HFFc6 (cell line): Measurements from ENCODE around the gene PATJ. TPM values are rescaled to one million over a fixed set of nuclear protein-coding genes. Genes with fewer than 3 reads are reported as not detected.
"Not testable (repeated sequence)": the region's sequence is repeated elsewhere in the genome, so short reads cannot be mapped to it uniquely, and the experiment has no call there.

Experiments
- DNase-seq: peaks from one replicate; pipeline ENCODE4 v3.0.0-alpha.2; 2018
- H3K27ac Mint-ChIP-seq: 2 replicates; pipeline ENCODE4 v1.8.0; 2020; ENCODE audit warnings: mild to moderate bottlenecking, mixed read lengths
- H3K27me3 Mint-ChIP-seq: 2 replicates; pipeline ENCODE4 v1.8.0; 2021; ENCODE audit warnings: mild to moderate bottlenecking, moderate library complexity, mixed read lengths; ENCODE audit not compliant: insufficient read depth
- H3K36me3 Mint-ChIP-seq: 2 replicates; pipeline ENCODE4 v1.8.0; 2021; ENCODE audit warnings: low read depth, mixed read lengths
- H3K4me1 Mint-ChIP-seq: 2 replicates; pipeline ENCODE4 v1.8.0; 2020; ENCODE audit warnings: low read depth, mixed read lengths
- H3K4me3 Mint-ChIP-seq: 2 replicates; pipeline ENCODE4 v1.8.0; 2020; ENCODE audit warnings: mild to moderate bottlenecking, moderate library complexity, mixed read lengths
- H3K9me3 Mint-ChIP-seq: 2 replicates; pipeline ENCODE4 v1.8.0; 2020; ENCODE audit warnings: mild to moderate bottlenecking, mixed read lengths
- CTCF ChIP-seq: fragments of 200-600 bp; sonication (generic); IDR thresholded peaks from 2 replicates; pipeline ENCODE4 v1.5.0; 2021; ENCODE audit warnings: antibody characterized with exemption, mild to moderate bottlenecking
- total RNA-seq, 6 experiments: library from RNA; stranded (reverse); fragmentation: NEBNext Ultra II Directional; extraction: Animal tissue kit (Norgen Biotek cat#: 25700); gene quantifications; 2 replicates in 1 of 6; 3 replicates in 5 of 6; pipeline ENCODE4 v1.2.3, GENCODE V29; 2021

PATJ gene
- total RNA-seq, 6 experiments from 2014 or later = 4.7 to 8.0 (median 5.7) TPM

DNA sequence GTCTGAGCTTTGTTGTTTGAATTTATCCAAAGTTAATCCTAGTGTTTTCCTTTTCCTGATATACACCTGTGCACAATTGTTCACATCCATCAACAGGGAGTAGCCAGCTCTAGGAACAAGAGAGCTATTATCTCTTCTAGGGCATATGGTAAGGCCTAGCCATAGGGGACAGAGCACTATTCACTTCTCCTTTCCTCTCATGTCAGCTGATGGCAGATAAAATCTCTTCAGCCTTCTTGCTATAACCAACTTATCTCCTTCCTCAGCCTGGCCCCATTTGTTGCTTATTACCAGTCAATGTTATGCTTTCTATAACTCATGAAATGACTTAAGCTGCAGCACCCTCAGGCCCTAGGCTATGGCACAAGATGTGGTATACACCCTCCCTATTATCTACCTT, 38.9 kb downstream of the PATJ start:
- no peak for DNase-seq
- no peaks in the 10 kb centered on the region for H3K4me1 Mint-ChIP-seq
- H3K36me3 Mint-ChIP-seq = peaks cover under 1% of the 10 kb centered on the region; the same call in 1 of the 2 replicates
- no peaks in the 10 kb centered on the region for H3K9me3 Mint-ChIP-seq
- no peak overlapping the region for H3K4me3 Mint-ChIP-seq
- TF ChIP-seq CTCF = no peak
- no peak overlapping the region for H3K27ac Mint-ChIP-seq
- no peaks in the 10 kb centered on the region; the same call in 1 of the 2 replicates for H3K27me3 Mint-ChIP-seq

DNA sequence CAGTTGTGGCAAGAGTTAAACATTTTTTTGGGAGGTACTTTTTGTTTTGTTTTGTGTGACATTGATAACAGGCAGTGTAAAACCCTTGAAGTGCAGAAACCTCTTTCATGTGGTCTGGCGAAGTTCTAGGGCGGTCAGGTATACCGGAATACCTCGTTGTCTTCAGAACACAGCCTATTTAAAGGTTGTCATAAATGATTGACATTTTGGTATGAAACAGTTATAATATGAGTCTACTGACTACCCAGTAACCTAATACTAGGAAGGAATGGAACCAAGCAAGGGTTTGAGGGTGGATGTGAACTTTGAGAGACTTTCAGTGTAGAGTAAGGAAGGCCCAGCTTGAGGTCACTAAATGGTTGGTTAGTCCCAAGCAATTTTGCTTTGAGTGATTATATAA, 40.5 kb downstream of the PATJ start:
- TF ChIP-seq CTCF = no peak
- Mint-ChIP-seq H3K4me1 (no peaks in the 10 kb centered on the region), H3K36me3 (peaks cover 4% of the 10 kb centered on the region; the same call in 1 of the 2 replicates), H3K4me3 (no peak overlapping the region), H3K9me3 (no peaks in the 10 kb centered on the region), H3K27ac (no peak overlapping the region), H3K27me3 (peaks cover 1% of the 10 kb centered on the region)
- no peak for DNase-seq

DNA sequence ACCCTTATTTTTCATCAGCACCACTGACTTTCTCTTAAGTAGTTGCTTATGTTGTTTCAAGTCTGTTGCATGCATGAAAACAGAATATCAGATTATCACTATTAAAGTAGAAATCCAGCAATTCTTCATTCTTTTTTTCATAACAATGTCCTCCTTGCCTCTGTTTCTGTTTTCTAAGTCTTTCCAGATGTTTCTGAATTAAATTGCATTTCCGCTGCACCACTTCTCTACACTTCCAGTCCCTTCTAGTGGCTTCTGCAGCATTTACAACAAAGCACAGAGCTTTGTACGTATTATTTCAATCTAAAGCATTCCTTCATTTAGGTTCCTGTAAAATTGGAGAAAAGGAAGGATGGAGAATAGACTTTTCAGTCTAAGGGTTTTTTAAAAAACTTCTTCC, 42.4 kb downstream of the PATJ start:
- Mint-ChIP-seq H3K4me1 (no peaks in the 10 kb centered on the region), H3K27me3 (peaks cover 1% of the 10 kb centered on the region), H3K36me3 (peaks cover 4% of the 10 kb centered on the region; the same call in 1 of the 2 replicates), H3K27ac (no peak overlapping the region), H3K9me3 (no peaks in the 10 kb centered on the region), H3K4me3 (no peak overlapping the region)
- DNase-seq = no peak
- no peak for TF ChIP-seq CTCF

GRCh38 chr1:61790837-61791236, 48.6 kb downstream of the PATJ start:
- DNase-seq = no peak
- H3K36me3 Mint-ChIP-seq = peaks cover 4% of the 10 kb centered on the region; the same call in 1 of the 2 replicates
- H3K9me3 Mint-ChIP-seq = no peaks in the 10 kb centered on the region
- no peak overlapping the region for H3K4me3 Mint-ChIP-seq
- no peak for TF ChIP-seq CTCF
- no peak overlapping the region for H3K27ac Mint-ChIP-seq
- H3K4me1 Mint-ChIP-seq = no peaks in the 10 kb centered on the region
- H3K27me3 Mint-ChIP-seq = peaks cover 1% of the 10 kb centered on the region; the same call in 1 of the 2 replicates

GRCh38 chr1:61797045-61797755, 54.9 kb downstream of the PATJ start:
- no peak for TF ChIP-seq CTCF
- no peaks in the 10 kb centered on the region for H3K27me3 Mint-ChIP-seq
- no peak overlapping the region for H3K4me3 Mint-ChIP-seq
- H3K4me1 Mint-ChIP-seq = no peaks in the 10 kb centered on the region
- no peak for DNase-seq
- H3K36me3 Mint-ChIP-seq = no peaks in the 10 kb centered on the region
- no peak overlapping the region for H3K27ac Mint-ChIP-seq
- H3K9me3 Mint-ChIP-seq = no peaks in the 10 kb centered on the region

- not testable (repeated sequence) for H3K36me3 Mint-ChIP-seq, H3K27me3 Mint-ChIP-seq, H3K4me1 Mint-ChIP-seq, H3K9me3 Mint-ChIP-seq, DNase-seq, H3K27ac Mint-ChIP-seq, H3K4me3 Mint-ChIP-seq
These were observed 58.8 kb downstream of the PATJ start for GRCh38 chr1:61801047-61801446.
